ENCODE measurements around the gene STAP1.

Gene STAP1

GRCh38 chr4:67549123-67549522 is 9.4 kb upstream of the STAP1 start:
- no peak for TF ChIP-seq FOXP2 (optimal IDR thresholded peaks at IDR 0.05; ENCODE audit: borderline replicate concordance, extremely low read depth, extremely low read length, insufficient read depth)
- TF ChIP-seq, protein P1, sequence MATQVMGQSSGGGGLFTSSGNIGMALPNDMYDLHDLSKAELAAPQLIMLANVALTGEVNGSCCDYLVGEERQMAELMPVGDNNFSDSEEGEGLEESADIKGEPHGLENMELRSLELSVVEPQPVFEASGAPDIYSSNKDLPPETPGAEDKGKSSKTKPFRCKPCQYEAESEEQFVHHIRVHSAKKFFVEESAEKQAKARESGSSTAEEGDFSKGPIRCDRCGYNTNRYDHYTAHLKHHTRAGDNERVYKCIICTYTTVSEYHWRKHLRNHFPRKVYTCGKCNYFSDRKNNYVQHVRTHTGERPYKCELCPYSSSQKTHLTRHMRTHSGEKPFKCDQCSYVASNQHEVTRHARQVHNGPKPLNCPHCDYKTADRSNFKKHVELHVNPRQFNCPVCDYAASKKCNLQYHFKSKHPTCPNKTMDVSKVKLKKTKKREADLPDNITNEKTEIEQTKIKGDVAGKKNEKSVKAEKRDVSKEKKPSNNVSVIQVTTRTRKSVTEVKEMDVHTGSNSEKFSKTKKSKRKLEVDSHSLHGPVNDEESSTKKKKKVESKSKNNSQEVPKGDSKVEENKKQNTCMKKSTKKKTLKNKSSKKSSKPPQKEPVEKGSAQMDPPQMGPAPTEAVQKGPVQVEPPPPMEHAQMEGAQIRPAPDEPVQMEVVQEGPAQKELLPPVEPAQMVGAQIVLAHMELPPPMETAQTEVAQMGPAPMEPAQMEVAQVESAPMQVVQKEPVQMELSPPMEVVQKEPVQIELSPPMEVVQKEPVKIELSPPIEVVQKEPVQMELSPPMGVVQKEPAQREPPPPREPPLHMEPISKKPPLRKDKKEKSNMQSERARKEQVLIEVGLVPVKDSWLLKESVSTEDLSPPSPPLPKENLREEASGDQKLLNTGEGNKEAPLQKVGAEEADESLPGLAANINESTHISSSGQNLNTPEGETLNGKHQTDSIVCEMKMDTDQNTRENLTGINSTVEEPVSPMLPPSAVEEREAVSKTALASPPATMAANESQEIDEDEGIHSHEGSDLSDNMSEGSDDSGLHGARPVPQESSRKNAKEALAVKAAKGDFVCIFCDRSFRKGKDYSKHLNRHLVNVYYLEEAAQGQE (IDR thresholded peaks at IDR 0.05; ENCODE audit: insufficient read depth in 1 of 2, low read depth in 2 of 2, low read length in 2 of 2): no peak
- no peak for TF ChIP-seq POLR2AphosphoS5 (IDR thresholded peaks at IDR 0.05; ENCODE audit: low read depth, low read length)
- no peak for TF ChIP-seq TAF1 (IDR thresholded peaks at IDR 0.05; ENCODE audit: borderline replicate concordance, insufficient read depth, low read length)
- no peak for TF ChIP-seq SIN3A (IDR thresholded peaks at IDR 0.05; ENCODE audit: borderline replicate concordance, insufficient read depth, low read length)

- no peak for TF ChIP-seq FOXP2 (optimal IDR thresholded peaks at IDR 0.05; ENCODE audit: borderline replicate concordance, extremely low read depth, extremely low read length, insufficient read depth)
- TF ChIP-seq, protein P1 (IDR thresholded peaks at IDR 0.05; ENCODE audit: insufficient read depth in 1 of 2, low read depth in 2 of 2, low read length in 2 of 2): no peak
- no peak for TF ChIP-seq SIN3A (IDR thresholded peaks at IDR 0.05; ENCODE audit: borderline replicate concordance, insufficient read depth, low read length)
- no peak for TF ChIP-seq TAF1 (IDR thresholded peaks at IDR 0.05; ENCODE audit: borderline replicate concordance, insufficient read depth, low read length)
- no peak for TF ChIP-seq POLR2AphosphoS5 (IDR thresholded peaks at IDR 0.05; ENCODE audit: low read depth, low read length)
Measured at GRCh38 chr4:67550451-67550850, 8.1 kb upstream of the STAP1 start.

DNA sequence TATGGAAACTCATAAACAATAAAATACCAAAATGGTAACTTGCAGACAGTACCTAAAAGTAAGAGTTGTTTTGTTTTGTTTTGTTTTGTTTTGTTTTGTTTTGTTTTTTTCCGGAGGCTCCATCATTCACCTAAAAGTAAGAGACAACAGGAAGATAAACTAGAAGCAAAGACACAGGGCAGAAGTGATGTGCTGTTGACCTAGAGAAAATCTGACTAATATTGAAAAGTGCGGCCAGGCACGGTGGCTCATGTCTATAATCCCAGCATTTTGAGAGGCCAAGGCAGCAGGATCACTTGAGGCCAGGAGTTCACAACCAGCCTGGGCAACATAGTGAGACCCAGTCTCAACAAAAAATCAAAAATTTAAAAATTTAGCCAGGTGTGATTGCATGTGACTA is 7.7 kb upstream of the STAP1 start:
- TF ChIP-seq SIN3A (IDR thresholded peaks at IDR 0.05; ENCODE audit: borderline replicate concordance, insufficient read depth, low read length): no peak
- TF ChIP-seq POLR2AphosphoS5 (IDR thresholded peaks at IDR 0.05; ENCODE audit: low read depth, low read length): no peak
- TF ChIP-seq FOXP2 (optimal IDR thresholded peaks at IDR 0.05; ENCODE audit: borderline replicate concordance, extremely low read depth, extremely low read length, insufficient read depth): no peak
- TF ChIP-seq TAF1 (IDR thresholded peaks at IDR 0.05; ENCODE audit: borderline replicate concordance, insufficient read depth, low read length): no peak
- TF ChIP-seq, protein P1 (IDR thresholded peaks at IDR 0.05; ENCODE audit: insufficient read depth in 1 of 2, low read depth in 2 of 2, low read length in 2 of 2): no peak

DNA sequence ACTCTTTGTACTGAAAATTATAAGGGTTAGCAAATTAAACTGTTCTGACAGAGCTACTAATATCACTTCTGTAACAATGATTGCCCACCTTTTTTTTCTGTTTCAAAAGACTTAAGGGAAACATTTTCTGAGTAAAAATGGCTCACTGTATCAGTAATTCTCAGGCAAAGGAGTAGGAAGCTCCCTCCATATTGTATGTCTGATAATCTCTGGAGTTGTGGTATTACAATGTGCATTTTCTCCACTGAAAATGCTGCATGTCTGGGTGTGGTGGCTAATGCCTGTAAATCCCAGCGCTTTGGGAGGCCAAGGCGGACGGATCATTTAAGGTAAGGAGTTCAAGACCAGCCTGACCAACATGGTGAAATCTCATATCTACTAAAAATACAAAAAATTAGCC is 4.4 kb upstream of the STAP1 start:
- TF ChIP-seq TAF1 (IDR thresholded peaks at IDR 0.05; ENCODE audit: borderline replicate concordance, insufficient read depth, low read length) (no peak), SIN3A (IDR thresholded peaks at IDR 0.05; ENCODE audit: borderline replicate concordance, insufficient read depth, low read length) (no peak)
- TF ChIP-seq, protein P1 (IDR thresholded peaks at IDR 0.05; ENCODE audit: insufficient read depth in 1 of 2, low read depth in 2 of 2, low read length in 2 of 2): no peak

DNA sequence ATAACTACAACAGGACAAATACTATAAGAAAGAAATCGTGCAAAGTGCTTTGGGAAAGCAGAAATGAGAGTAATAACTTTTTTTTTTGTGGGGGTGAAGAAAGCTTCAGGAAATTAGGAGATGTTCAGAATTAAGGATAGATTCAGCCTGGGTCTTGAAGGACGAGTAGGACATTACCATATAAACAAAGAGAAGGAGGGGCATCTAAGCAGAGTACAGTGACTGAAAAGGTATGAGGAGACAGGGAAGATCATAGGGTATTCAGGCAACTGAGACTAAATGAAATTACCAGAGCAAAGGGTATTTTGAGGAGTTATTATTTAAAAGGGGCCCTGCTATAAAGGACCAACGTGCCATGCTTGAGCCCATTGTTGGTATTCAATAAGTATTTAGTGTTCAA is 3.1 kb upstream of the STAP1 start:
- no peak for TF ChIP-seq TAF1 (IDR thresholded peaks at IDR 0.05; ENCODE audit: borderline replicate concordance, insufficient read depth, low read length)
- no peak for TF ChIP-seq POLR2AphosphoS5 (IDR thresholded peaks at IDR 0.05; ENCODE audit: low read depth, low read length)
- TF ChIP-seq, protein P1 (IDR thresholded peaks at IDR 0.05; ENCODE audit: insufficient read depth in 1 of 2, low read depth in 2 of 2, low read length in 2 of 2): no peak
- no peak for TF ChIP-seq SIN3A (IDR thresholded peaks at IDR 0.05; ENCODE audit: borderline replicate concordance, insufficient read depth, low read length)
- no peak for TF ChIP-seq FOXP2 (optimal IDR thresholded peaks at IDR 0.05; ENCODE audit: borderline replicate concordance, extremely low read depth, extremely low read length, insufficient read depth)

Data from PFSK-1 (cell line).